ENCODE measurements around the gene C1QL1. TPM values are rescaled to one million over a fixed set of nuclear protein-coding genes. Genes with fewer than 3 reads are reported as not detected.

C1QL1 gene
- total and polyA plus RNA-seq, 4 experiments from 2014 or later, result not detected

DNA sequence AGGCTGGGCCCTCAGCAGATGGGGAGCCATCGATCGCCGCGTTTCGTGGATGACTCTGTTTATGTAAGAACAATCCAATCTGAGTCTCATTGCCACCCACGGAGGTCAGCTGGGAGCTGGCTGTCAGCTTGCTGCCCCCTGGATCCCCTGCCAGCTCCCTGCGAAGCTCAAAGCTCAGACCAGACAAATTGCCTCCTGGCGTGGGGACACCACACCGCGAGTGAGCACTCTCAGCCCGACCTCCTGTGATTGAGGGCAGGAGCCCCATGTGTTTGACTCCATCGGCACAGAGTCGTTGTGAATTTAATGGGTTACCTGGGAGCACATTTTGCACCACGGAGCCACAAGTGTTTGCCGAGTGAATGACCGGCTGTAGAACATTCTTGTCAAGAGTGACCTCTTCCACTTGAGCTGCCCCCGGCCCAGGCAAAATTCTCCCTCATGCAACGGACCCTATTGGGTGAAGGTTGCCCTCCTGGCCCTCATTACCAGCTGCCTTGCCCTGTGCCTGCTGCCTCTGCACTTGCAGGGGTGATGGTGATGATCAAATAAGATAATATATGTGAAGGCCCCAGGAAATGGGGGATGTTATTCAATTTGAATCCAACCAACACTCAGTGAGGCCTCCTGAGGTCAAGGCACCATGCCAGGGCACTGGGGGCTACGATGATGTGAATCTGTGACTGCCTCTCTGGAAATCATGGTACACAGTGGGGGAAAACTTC, 45.2 kb downstream of the C1QL1 start:
- ChIA-PET POLR2A (ENCODE audit: partially characterized antibody) (no interaction called here), CTCF (ENCODE audit: partially characterized antibody) (interaction anchor here (1.5 to 6.7 kb wide), 2 partner anchors 98 to 275 kb away, joined by 7 to 76 read pairs; no protein-coding TSS in a partner anchor)
- H3K36me3 ChIP-seq (ENCODE audit: insufficient read depth, low read length), result no peaks in the 10 kb centered on the region
- Mint-ChIP-seq H3K4me3 (no peak overlapping the region), H3K27me3 (peaks cover 4 to 6% of the 10 kb centered on the region in 2 donors), H3K36me3 (no peaks in the 10 kb centered on the region), H3K9me3 (no peaks in the 10 kb centered on the region), H3K4me1 (peaks cover 0 to 3% (median 0%) of the 10 kb centered on the region in 4 donors), H3K27ac (no peak overlapping the region)
- no peaks in the 10 kb centered on the region for H3K9me3 ChIP-seq (ENCODE audit: control insufficient read depth in 1 of 2, low read length in 2 of 2)
- H3K27me3 ChIP-seq (ENCODE audit: insufficient read depth, low read length), result no peaks in the 10 kb centered on the region
- no peak for DNase-seq
- H3K4me3 ChIP-seq (ENCODE audit: low read length in 2 of 2), result no peak overlapping the region
- intact Hi-C loops (cut with micrococcal nuclease), result no loop called here
- H3K4me1 ChIP-seq (ENCODE audit: insufficient read depth, low read length), result no peaks in the 10 kb centered on the region
- H3K27ac ChIP-seq (ENCODE audit: low read depth, low read length), result no peak overlapping the region

DNA sequence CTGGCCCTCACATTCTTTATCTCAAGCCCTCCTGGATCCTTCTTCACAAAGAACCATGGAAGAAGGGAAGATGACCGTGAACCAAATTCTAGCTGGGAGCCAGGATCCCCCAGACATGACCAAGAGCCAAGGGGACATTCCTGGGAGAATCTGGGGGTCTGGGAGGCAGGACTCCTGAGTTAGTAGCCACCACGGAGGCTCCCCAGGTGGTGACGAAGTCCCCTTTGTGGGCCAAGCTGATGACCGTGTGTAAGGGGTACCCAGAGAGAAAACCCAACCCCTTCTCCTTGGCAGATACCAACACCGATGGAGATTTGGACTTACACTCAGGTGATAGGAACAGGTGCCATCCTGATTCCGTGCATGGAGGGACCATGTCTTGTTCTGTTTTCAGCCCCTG, 46.0 kb downstream of the C1QL1 start:
- peaks cover 4 to 6% of the 10 kb centered on the region in 2 donors for H3K27me3 Mint-ChIP-seq
- DNase-seq, result no peak
- H3K4me1 Mint-ChIP-seq, result peaks cover 0 to 3% (median 0%) of the 10 kb centered on the region in 4 donors
- no peaks in the 10 kb centered on the region for H3K9me3 Mint-ChIP-seq
- H3K27ac Mint-ChIP-seq, result no peak overlapping the region
- CTCF ChIA-PET (ENCODE audit: partially characterized antibody), result interaction anchor here (6.7 kb wide), 1 partner anchor 99 kb away, joined by 76 read pairs; no protein-coding TSS in a partner anchor
- H3K36me3 Mint-ChIP-seq, result no peaks in the 10 kb centered on the region
- H3K4me3 Mint-ChIP-seq, result no peak overlapping the region
- Histone ChIP-seq H3K27me3 (ENCODE audit: insufficient read depth, low read length) (no peaks in the 10 kb centered on the region), H3K27ac (ENCODE audit: low read depth, low read length) (no peak overlapping the region), H3K36me3 (ENCODE audit: insufficient read depth, low read length) (no peaks in the 10 kb centered on the region), H3K4me3 (ENCODE audit: low read length in 2 of 2) (no peak overlapping the region), H3K4me1 (ENCODE audit: insufficient read depth, low read length) (no peaks in the 10 kb centered on the region), H3K9me3 (ENCODE audit: control insufficient read depth in 1 of 2, low read length in 2 of 2) (no peaks in the 10 kb centered on the region)
- intact Hi-C loops (cut with micrococcal nuclease), result no loop called here
- POLR2A ChIA-PET (ENCODE audit: partially characterized antibody), result no interaction called here

DNA sequence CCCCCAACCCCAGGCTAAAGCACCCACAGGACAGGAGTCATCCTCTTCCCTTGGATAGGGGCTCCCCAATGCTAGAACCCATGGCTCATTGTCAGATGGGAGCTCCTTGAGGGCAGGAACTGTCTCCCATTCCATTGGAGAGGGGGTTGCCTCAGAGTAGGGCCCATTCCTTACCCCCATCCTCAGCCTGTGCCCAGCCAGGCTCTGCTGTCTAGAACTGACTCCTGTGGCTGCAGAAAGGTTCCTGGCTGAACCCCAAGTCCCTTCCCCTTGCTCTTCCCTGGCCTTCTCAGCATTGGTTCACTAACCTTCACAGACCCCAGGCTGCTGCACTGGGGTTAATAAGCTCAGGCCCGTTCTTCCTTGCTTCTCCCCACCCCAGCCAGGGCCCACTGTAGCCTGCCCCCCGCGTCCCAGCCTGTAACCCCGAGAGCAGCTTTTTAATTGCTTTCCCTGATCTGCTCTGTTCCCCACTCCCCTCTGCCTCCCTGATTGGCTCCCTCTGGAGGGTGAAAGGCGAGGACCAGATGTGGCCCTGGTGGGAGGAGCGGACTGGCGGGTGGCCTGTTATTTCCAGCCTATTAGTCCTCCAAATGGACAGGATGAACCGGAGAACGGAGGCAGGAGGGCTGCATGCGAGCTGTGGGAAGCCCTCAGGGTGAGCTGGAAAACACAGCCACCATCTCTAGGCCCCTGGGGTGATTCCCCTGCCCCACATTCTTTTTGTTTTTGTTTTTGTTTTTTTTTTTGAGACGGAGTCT, 46.8 kb downstream of the C1QL1 start:
- no peak for DNase-seq

GRCh38 chr17:44920565-44920940, 47.5 kb downstream of the C1QL1 start:
- Mint-ChIP-seq H3K27ac (no peak overlapping the region), H3K9me3 (no peaks in the 10 kb centered on the region), H3K4me3 (no peak overlapping the region), H3K4me1 (peaks cover 0 to 3% (median 0%) of the 10 kb centered on the region in 4 donors), H3K27me3 (peaks cover 4 to 6% of the 10 kb centered on the region in 2 donors), H3K36me3 (no peaks in the 10 kb centered on the region)
- no peak overlapping the region for H3K27ac ChIP-seq (ENCODE audit: low read depth, low read length)
- H3K4me1 ChIP-seq (ENCODE audit: insufficient read depth, low read length), result no peaks in the 10 kb centered on the region
- H3K4me3 ChIP-seq (ENCODE audit: low read length in 2 of 2), result no peak overlapping the region
- intact Hi-C loops (cut with micrococcal nuclease), result loop anchor here (1.0 to 2.0 kb wide), 3 partner anchors 102 to 278 kb away; no protein-coding TSS in a partner anchor
- ChIA-PET CTCF (ENCODE audit: partially characterized antibody) (interaction anchor here (0.8 to 6.7 kb wide), 11 partner anchors 10 to 465 kb away, joined by 3 to 76 read pairs (median 4); partner anchors contain the start of gene ACBD4), POLR2A (ENCODE audit: partially characterized antibody) (interaction anchor here (0.6 to 1.7 kb wide), 3 partner anchors 99 to 189 kb away, joined by 3 to 6 read pairs (median 3); no protein-coding TSS in a partner anchor)
- H3K9me3 ChIP-seq (ENCODE audit: control insufficient read depth in 1 of 2, low read length in 2 of 2), result no peaks in the 10 kb centered on the region
- DNase-seq, result no peak
- no peaks in the 10 kb centered on the region for H3K27me3 ChIP-seq (ENCODE audit: insufficient read depth, low read length)
- no peaks in the 10 kb centered on the region for H3K36me3 ChIP-seq (ENCODE audit: insufficient read depth, low read length)

More for the DNA sequence above, 46.8 kb downstream of the C1QL1 start:
- H3K4me1 ChIP-seq (ENCODE audit: insufficient read depth, low read length), result no peaks in the 10 kb centered on the region
- H3K9me3 ChIP-seq (ENCODE audit: control insufficient read depth in 1 of 2, low read length in 2 of 2), result no peaks in the 10 kb centered on the region
- H3K4me3 ChIP-seq (ENCODE audit: low read length in 2 of 2), result no peak overlapping the region
- no peak overlapping the region for H3K27ac ChIP-seq (ENCODE audit: low read depth, low read length)
- intact Hi-C loops (cut with micrococcal nuclease), result loop anchor here (2.0 kb wide), 1 partner anchor 277 kb away; no protein-coding TSS in a partner anchor
- Mint-ChIP-seq H3K27ac (no peak overlapping the region), H3K9me3 (no peaks in the 10 kb centered on the region), H3K27me3 (peaks cover 4 to 6% of the 10 kb centered on the region in 2 donors), H3K36me3 (no peaks in the 10 kb centered on the region), H3K4me3 (no peak overlapping the region), H3K4me1 (peaks cover 0 to 3% (median 0%) of the 10 kb centered on the region in 4 donors)
- ChIA-PET CTCF (ENCODE audit: partially characterized antibody) (interaction anchor here (0.9 to 6.7 kb wide), 8 partner anchors 10 to 276 kb away, joined by 3 to 76 read pairs (median 4); no protein-coding TSS in a partner anchor), POLR2A (ENCODE audit: partially characterized antibody) (interaction anchor here (1.7 kb wide), 1 partner anchor 99 kb away, joined by 6 read pairs; no protein-coding TSS in a partner anchor)
- no peaks in the 10 kb centered on the region for H3K36me3 ChIP-seq (ENCODE audit: insufficient read depth, low read length)
- no peaks in the 10 kb centered on the region for H3K27me3 ChIP-seq (ENCODE audit: insufficient read depth, low read length)

- Mint-ChIP-seq H3K9me3 (no peaks in the 10 kb centered on the region), H3K36me3 (no peaks in the 10 kb centered on the region), H3K4me3 (no peak overlapping the region), H3K27ac (no peak overlapping the region), H3K4me1 (peaks cover 0 to 3% (median 0%) of the 10 kb centered on the region in 4 donors), H3K27me3 (peaks cover 4 to 6% of the 10 kb centered on the region in 2 donors)
- Histone ChIP-seq H3K27me3 (ENCODE audit: insufficient read depth, low read length) (no peaks in the 10 kb centered on the region), H3K4me1 (ENCODE audit: insufficient read depth, low read length) (no peaks in the 10 kb centered on the region), H3K4me3 (ENCODE audit: low read length in 2 of 2) (no peak overlapping the region), H3K9me3 (ENCODE audit: control insufficient read depth in 1 of 2, low read length in 2 of 2) (no peaks in the 10 kb centered on the region), H3K36me3 (ENCODE audit: insufficient read depth, low read length) (no peaks in the 10 kb centered on the region), H3K27ac (ENCODE audit: low read depth, low read length) (no peak overlapping the region)
- intact Hi-C loops (cut with micrococcal nuclease), result loop anchor here (1.0 to 2.0 kb wide), 3 partner anchors 102 to 279 kb away; no protein-coding TSS in a partner anchor
- DNase-seq, result peak in 4 of 5 donors; percentile 45 to 50 (median 48)
- POLR2A ChIA-PET (ENCODE audit: partially characterized antibody), result interaction anchor here (0.6 to 1.7 kb wide), 3 partner anchors 100 to 190 kb away, joined by 3 to 6 read pairs (median 3); no protein-coding TSS in a partner anchor
- CTCF ChIA-PET (ENCODE audit: partially characterized antibody), result interaction anchor here (0.6 to 6.7 kb wide), 11 partner anchors 9 to 466 kb away, joined by 3 to 76 read pairs (median 4); partner anchors contain the start of gene ACBD4
Measured at GRCh38 chr17:44919885-44920564, 48.1 kb downstream of the C1QL1 start.

- Histone ChIP-seq H3K27ac (ENCODE audit: low read depth, low read length) (no peak overlapping the region), H3K27me3 (ENCODE audit: insufficient read depth, low read length) (no peaks in the 10 kb centered on the region), H3K36me3 (ENCODE audit: insufficient read depth, low read length) (no peaks in the 10 kb centered on the region), H3K4me1 (ENCODE audit: insufficient read depth, low read length) (no peaks in the 10 kb centered on the region), H3K4me3 (ENCODE audit: low read length in 2 of 2) (no peak overlapping the region), H3K9me3 (ENCODE audit: control insufficient read depth in 1 of 2, low read length in 2 of 2) (no peaks in the 10 kb centered on the region)
- CTCF ChIA-PET (ENCODE audit: partially characterized antibody), result interaction anchor here (0.6 to 6.7 kb wide), 5 partner anchors 8 to 216 kb away, joined by 3 to 76 read pairs (median 5); partner anchors contain the start of gene ACBD4
- intact Hi-C loops (cut with micrococcal nuclease), result no loop called here
- H3K4me3 Mint-ChIP-seq, result no peak overlapping the region
- DNase-seq, result no peak
- no peaks in the 10 kb centered on the region for H3K9me3 Mint-ChIP-seq
- H3K36me3 Mint-ChIP-seq, result no peaks in the 10 kb centered on the region
- POLR2A ChIA-PET (ENCODE audit: partially characterized antibody), result interaction anchor here (1.7 kb wide), 1 partner anchor 101 kb away, joined by 6 read pairs; no protein-coding TSS in a partner anchor
- H3K27ac Mint-ChIP-seq, result no peak overlapping the region
- H3K27me3 Mint-ChIP-seq, result peaks cover 5 to 6% of the 10 kb centered on the region in 2 donors
- H3K4me1 Mint-ChIP-seq, result peaks cover 0 to 3% (median 0%) of the 10 kb centered on the region in 4 donors
Measured at GRCh38 chr17:44919411-44919810, 48.7 kb downstream of the C1QL1 start.
